K562 (cell line): ENCODE measurements around the gene RPS6KA4. TPM values are rescaled to one million over a fixed set of nuclear protein-coding genes. Genes with fewer than 3 reads are reported as not detected.

Experiments
- CHD4 ChIP-seq: fragments of 200-600 bp; sonication (generic); IDR thresholded peaks from 3 replicates; pipeline ENCODE4 v1.6.1; 2012; ENCODE audit warnings: low read depth, mild to moderate bottlenecking, mixed read lengths, low read length, inconsistent platforms; ENCODE audit not compliant: insufficient read depth, insufficient replicate concordance, poor library complexity, severe bottlenecking
- DMBX1 ChIP-seq: fragments of 250-450 bp; sonication (Bioruptor Pico); IDR thresholded peaks from 2 replicates; pipeline ENCODE4 v1.8.0; 2022; ENCODE audit warnings: inconsistent platforms, mild to moderate bottlenecking, moderate library complexity, borderline replicate concordance
- EGR1 ChIP-seq: fragments of 450-650 bp; conservative IDR thresholded peaks from 2 replicates; pipeline ENCODE4 v1.6.1; 2017; ENCODE audit warnings: mild to moderate bottlenecking
- ELK1 ChIP-seq: sonication (generic); formaldehyde crosslinking; IDR thresholded peaks from 2 replicates; pipeline ENCODE4 v1.8.1; 2022; ENCODE audit warnings: missing genetic modification reagents
- ETV1 ChIP-seq: fragments of 450-650 bp; conservative IDR thresholded peaks from 2 replicates; pipeline ENCODE4 v1.6.1; 2016; ENCODE audit warnings: missing genetic modification characterization, control low read depth, low read depth, missing compliant biosample characterization
- ETV6 ChIP-seq, 3 experiments: fragments of 150-350 bp in 1 of 3; sonication (generic) in 1 of 3; formaldehyde crosslinking in 1 of 3; IDR thresholded peaks; 2 replicates each; pipeline versions ENCODE4 v1.6.1 to v1.8.0; 2014 to 2022; ENCODE audit warnings: borderline replicate concordance in 2 of 3, low read depth in 2 of 3, antibody characterized with exemption in 1 of 3, low read length in 1 of 3, mild to moderate bottlenecking in 1 of 3, missing genetic modification reagents in 1 of 3
- GATAD2A ChIP-seq: fragments of 450-650 bp; IDR thresholded peaks from 2 replicates; pipeline ENCODE4 v1.6.1; 2017
- GATAD2B ChIP-seq: fragments of 450-650 bp; IDR thresholded peaks from 2 replicates; pipeline ENCODE4 v1.6.1; 2017; ENCODE audit warnings: mild to moderate bottlenecking, borderline replicate concordance
- NFE2L1 ChIP-seq: fragments of 450-650 bp; IDR thresholded peaks from 2 replicates; pipeline ENCODE4 v1.6.1; 2016; ENCODE audit warnings: missing genetic modification characterization, low read depth, mild to moderate bottlenecking, missing compliant biosample characterization, moderate library complexity, borderline replicate concordance
- NONO ChIP-seq, 2 experiments: fragments of 200-400 bp in 1 of 2; fragments of 450-650 bp in 1 of 2; formaldehyde crosslinking in 1 of 2; IDR thresholded peaks; 2 replicates each; pipeline ENCODE4 v1.6.1; 2017; ENCODE audit warnings: low read depth in 2 of 2, mild to moderate bottlenecking in 2 of 2, moderate library complexity in 2 of 2, low read length in 1 of 2
- PHTF2 ChIP-seq: fragments of 250-450 bp; sonication (Bioruptor Pico); IDR thresholded peaks from 2 replicates; pipeline ENCODE4 v1.5.0; 2021; ENCODE audit warnings: mild to moderate bottlenecking
- ZBTB17 ChIP-seq: fragments of 450-650 bp; formaldehyde crosslinking; IDR thresholded peaks from 2 replicates; pipeline ENCODE4 v1.4.0; 2020; ENCODE audit warnings: mild to moderate bottlenecking
- ZHX1 ChIP-seq: fragments of 150-350 bp; conservative IDR thresholded peaks from 2 replicates; pipeline ENCODE4 v1.6.1; 2014; ENCODE audit warnings: low read length
- ZNF41 ChIP-seq: fragments of 250-450 bp; sonication (Bioruptor Pico); conservative IDR thresholded peaks from 2 replicates; pipeline ENCODE4 v1.4.0; 2020; ENCODE audit warnings: mild to moderate bottlenecking
- ZNF512 ChIP-seq: IDR thresholded peaks from 2 replicates; pipeline ENCODE4 v1.6.1; 2016; ENCODE audit warnings: missing genetic modification characterization, missing compliant biosample characterization
- ZNF609 ChIP-seq: sonication (generic); formaldehyde crosslinking; IDR thresholded peaks from 2 replicates; pipeline ENCODE4 v1.8.1; 2023; ENCODE audit warnings: missing genetic modification reagents, mild to moderate bottlenecking, borderline replicate concordance
- polyA plus RNA-seq, 8 experiments: library from polyadenylated mRNA; depleted of rRNA in 4 of 8; stranded (reverse) in 5 of 8; unstranded in 3 of 8; fragments of >200 nt; fragmentation: Nextera tagmentation in 2 of 8; fragmentation: Illumina TruSeq in 1 of 8; extraction: Ambion mirVana in 2 of 8; extraction: Trizol in 1 of 8; gene quantifications; 2 replicates each; pipeline versions ENCODE4 v1.2.1 to v1.2.3, GENCODE V29; 2011 to 2014; ENCODE audit warnings: inconsistent platforms in 1 of 8, missing spikeins in 1 of 8
- total RNA-seq, 7 experiments: library from RNA; depleted of rRNA in 6 of 7; stranded (reverse); fragments of >200 nt in 6 of 7; fragmentation: Illumina TruSeq in 2 of 7; extraction: Trizol in 2 of 7; gene quantifications; 2 replicates each; pipeline versions ENCODE4 v1.2.1 to v1.2.3, GENCODE V29; 2011 to 2021; ENCODE audit warnings: low replicate concordance in 1 of 7

RPS6KA4 gene
- total and polyA plus RNA-seq, 9 of the 15 experiments (the other 6 are each of a cell fraction or from before 2014, with no cell fraction given): 0.15 to 23.8 (median 9.8) TPM

- TF ChIP-seq ZNF512 (tag): no peak
- TF ChIP-seq ETV1 (tag): no peak
- TF ChIP-seq ZNF609 (CRISPR knock-in tag): no peak
- no peak for TF ChIP-seq GATAD2A
- TF ChIP-seq PHTF2 (CRISPR knock-in tag): no peak
- no peak for TF ChIP-seq GATAD2B
- no peak for TF ChIP-seq DMBX1 (CRISPR knock-in tag)
- TF ChIP-seq ZNF41 (CRISPR knock-in tag): no peak
- TF ChIP-seq EGR1: no peak
- TF ChIP-seq ZBTB17 (CRISPR knock-in tag): no peak
- TF ChIP-seq ZHX1: no peak
- no peak for TF ChIP-seq NFE2L1
- TF ChIP-seq ELK1 (CRISPR knock-in tag): no peak
- TF ChIP-seq ETV6 (IDR thresholded peaks at IDR 0.05; ENCODE audit: borderline replicate concordance in 1 of 2, low read depth in 2 of 2, low read length in 1 of 2): no peak
- TF ChIP-seq ETV6 (CRISPR knock-in tag; IDR thresholded peaks at IDR 0.05; ENCODE audit: borderline replicate concordance): no peak
- TF ChIP-seq NONO (IDR thresholded peaks at IDR 0.05; ENCODE audit: low read depth in 2 of 2, low read length in 1 of 2): no peak
- no peak for TF ChIP-seq CHD4
These were observed 25.4 kb upstream of the RPS6KA4 start (continued) for GRCh38 chr11:64333556-64333955.
